Right lung (tissue), 10 donors: ENCODE measurements around the gene UBN2. TPM values are rescaled to one million over a fixed set of nuclear protein-coding genes. Genes with fewer than 3 reads are reported as not detected.
"Not testable (repeated sequence)": the region's sequence is repeated elsewhere in the genome, so short reads cannot be mapped to it uniquely, and the experiment has no call there.

Experiments
- DNase-seq, 2 donors: peaks; one replicate each; pipeline ENCODE4 v3.0.0-alpha.2; 2013
- long read RNA-seq, 8 donors: transcript quantifications; one replicate each; lab custom pipeline, GENCODE V29; 2026
- polyA plus RNA-seq, 5 donors: library from polyadenylated mRNA; unstranded; fragments of 120-200 nt; gene quantifications; one replicate each; pipeline versions ENCODE4 v1.2.1 to v1.2.3, GENCODE V29; 2013; ENCODE audit warnings: inconsistent platforms in 1 of 5, low replicate concordance in 1 of 5; ENCODE audit not compliant: insufficient read length in 5 of 5, insufficient read depth in 1 of 5

UBN2 gene
- polyA plus RNA-seq: 10 to 100 TPM; 13.5 to 27.0 (median 23.4) TPM
- long read RNA-seq, donor 1, full-length matches to known transcripts: 1 of 1 reads
- long read RNA-seq, donor 1, partial matches to known transcripts: 0 of 1 reads
- long read RNA-seq, donor 1, other reads (novel, unspliced or antisense): 0 of 1 reads
- long read RNA-seq, donor 2: 0 reads
- long read RNA-seq, donor 3, full-length matches to known transcripts: 1 of 1 reads
- long read RNA-seq, donor 3, partial matches to known transcripts: 0 of 1 reads
- long read RNA-seq, donor 3, other reads (novel, unspliced or antisense): 0 of 1 reads
- long read RNA-seq, donor 4, full-length matches to known transcripts: 3 of 3 reads
- long read RNA-seq, donor 4, partial matches to known transcripts: 0 of 3 reads
- long read RNA-seq, donor 4, other reads (novel, unspliced or antisense): 0 of 3 reads
- long read RNA-seq, donor 5, full-length matches to known transcripts: 2 of 2 reads
- long read RNA-seq, donor 5, partial matches to known transcripts: 0 of 2 reads
- long read RNA-seq, donor 5, other reads (novel, unspliced or antisense): 0 of 2 reads
- long read RNA-seq, donor 6, full-length matches to known transcripts: 3 of 3 reads
- long read RNA-seq, donor 6, partial matches to known transcripts: 0 of 3 reads
- long read RNA-seq, donor 6, other reads (novel, unspliced or antisense): 0 of 3 reads
- long read RNA-seq, donor 7, full-length matches to known transcripts: 1 of 1 reads
- long read RNA-seq, donor 7, partial matches to known transcripts: 0 of 1 reads
- long read RNA-seq, donor 7, other reads (novel, unspliced or antisense): 0 of 1 reads
- long read RNA-seq, donor 8: 0 reads

DNA sequence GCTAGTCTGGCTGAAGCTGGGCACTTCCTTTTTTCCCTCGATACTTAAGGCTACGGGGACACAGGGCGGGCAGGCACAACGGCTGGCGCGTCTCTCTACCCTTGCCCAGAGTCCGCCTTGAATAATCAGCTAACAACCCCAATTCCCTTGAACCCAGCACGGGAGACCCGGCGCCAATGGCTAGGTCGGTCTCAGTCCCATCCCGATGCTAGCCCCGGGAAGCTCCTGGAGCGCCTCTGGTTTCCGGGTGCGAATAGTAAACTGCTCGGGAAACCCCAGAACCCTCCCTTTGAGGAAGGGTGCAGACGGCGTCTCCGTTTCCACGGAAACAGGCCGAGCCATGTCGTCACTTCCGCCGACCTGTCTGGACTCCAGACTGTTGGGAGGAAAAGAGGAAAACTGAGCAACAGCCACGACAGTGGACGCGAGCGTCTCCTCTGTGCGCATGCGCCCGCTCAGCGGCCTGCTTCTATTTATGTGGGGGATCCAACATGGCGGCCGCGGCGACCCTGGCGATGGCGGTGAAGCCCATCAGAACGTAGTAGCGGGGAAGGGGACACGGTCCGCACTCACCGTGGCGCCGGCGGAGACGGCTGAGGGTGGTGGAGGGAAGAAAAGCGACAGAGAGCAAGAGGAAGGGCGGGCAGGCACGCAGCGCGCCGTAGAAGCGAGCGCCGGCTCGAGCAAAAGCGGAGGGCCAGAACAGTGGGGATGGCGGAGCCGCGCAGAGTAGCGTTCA, at the start of gene UBN2:
UBN2 (plus strand) TSS at position 464 of the 739 bp plus-strand sequence; CDS start at position 712, 248 bp downstream.
- peak; percentile 97 for DNase-seq

- no peak for DNase-seq
Observed at GRCh38 chr7:139181404-139181803, 49.6 kb upstream of the UBN2 start.

DNA sequence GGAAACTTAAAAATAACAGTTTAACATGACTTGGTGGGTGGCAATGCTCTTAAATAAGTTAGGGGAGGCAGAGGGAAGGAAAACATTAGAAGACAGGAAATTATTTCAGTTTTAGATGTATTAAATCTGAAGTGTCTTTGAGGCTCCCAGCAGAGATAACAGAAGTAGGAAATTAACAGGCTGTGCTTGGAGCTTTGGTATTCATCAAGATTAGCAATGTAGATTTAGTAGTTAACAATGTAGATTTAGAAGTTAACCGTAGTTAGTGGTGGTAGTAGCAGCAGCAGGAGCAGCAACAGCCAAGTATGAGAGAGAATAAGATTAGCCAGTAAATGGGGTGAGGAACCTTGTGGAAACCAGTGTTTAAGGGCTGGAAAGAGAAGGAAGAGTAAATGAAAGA, 48.7 kb upstream of the UBN2 start:
- DNase-seq: no peak

GRCh38 chr7:139183251-139183650, 47.8 kb upstream of the UBN2 start:
- DNase-seq: no peak

DNA sequence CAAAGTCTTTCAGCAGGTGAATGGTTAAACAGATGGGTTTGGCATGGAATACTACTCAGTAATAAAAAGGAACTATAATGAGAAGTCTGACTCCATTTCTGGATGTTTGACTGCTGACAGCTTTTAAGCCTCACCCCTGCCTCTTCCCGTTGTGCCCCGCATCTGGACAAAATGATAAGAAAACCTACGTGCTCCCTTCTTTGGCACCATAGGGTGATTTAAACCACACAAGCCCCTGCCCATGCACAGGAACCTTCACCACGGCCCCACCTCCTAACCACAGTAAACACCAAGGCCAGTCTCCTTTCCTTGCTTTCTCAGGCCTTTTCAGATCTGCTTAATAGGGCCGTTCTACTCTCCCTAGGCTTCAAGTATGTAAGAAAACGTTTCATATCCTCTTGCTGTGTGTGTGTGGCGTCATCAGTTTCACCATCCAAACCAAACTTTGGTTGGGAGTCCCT, 47.1 kb upstream of the UBN2 start:
- no peak for DNase-seq

DNA sequence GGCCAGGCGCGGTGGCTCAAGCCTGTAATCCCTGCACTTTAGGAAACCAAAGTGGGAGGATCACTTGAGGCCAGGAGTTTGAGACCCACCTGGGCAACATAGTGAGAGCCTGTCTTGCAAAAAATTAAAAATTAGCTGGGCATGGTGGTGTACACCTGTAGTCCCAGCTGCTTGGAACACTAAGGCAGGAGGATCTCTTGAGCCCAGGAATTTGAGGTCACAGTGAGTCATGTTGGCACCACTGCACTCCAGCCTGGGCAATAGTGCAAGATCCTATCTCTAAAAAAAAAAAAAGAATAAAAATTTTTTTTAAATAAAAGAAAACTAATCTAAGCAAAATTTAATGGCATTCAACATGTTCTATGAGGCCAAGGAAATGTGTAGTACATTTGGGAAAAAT, 44.9 kb upstream of the UBN2 start:
- DNase-seq: no peak

DNA sequence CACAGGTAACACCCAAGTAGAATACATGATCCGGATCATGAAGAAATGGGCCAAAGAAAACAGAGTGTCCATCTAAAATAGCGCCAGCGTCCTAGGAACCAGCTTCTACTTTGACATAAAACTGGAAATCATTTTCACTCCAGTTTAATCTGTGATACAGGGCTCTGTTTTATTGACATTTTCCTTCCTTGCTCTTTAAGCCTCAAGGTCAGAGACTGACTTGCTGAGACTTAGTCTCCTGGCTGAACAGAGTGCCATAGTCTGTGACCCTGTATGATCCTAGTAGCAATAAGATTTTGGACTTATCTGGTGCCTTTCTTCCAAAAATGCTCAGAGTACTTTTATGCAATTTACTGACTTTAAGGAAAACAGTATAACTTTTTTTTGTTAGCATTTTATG, 41.7 kb upstream of the UBN2 start:
- no peak for DNase-seq

- DNase-seq: no peak
Observed at GRCh38 chr7:139192014-139192706, 38.9 kb upstream of the UBN2 start.

DNA sequence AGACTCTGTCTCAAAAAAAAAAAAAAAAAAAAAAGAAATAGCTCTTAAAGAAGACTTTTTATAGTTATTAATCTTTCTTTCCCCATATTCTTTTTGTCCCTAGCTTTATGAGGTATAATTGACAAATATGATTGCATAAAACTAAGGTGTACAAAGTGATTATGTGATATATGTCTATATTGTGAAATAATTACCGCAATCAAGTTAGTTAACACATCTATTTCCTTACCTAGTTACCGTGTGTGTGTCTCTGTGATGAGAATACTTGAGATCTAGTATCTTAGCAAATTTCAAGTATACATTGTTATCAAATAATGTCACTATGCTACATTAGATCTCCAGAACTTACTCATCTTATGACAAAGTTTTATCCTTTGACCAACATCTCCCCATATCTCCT, 30.7 kb upstream of the UBN2 start:
- no peak for DNase-seq

GRCh38 chr7:139203992-139204391, 27.0 kb upstream of the UBN2 start:
- DNase-seq: no peak

- no peak for DNase-seq
Observed at GRCh38 chr7:139205843-139206242, 25.2 kb upstream of the UBN2 start.

DNA sequence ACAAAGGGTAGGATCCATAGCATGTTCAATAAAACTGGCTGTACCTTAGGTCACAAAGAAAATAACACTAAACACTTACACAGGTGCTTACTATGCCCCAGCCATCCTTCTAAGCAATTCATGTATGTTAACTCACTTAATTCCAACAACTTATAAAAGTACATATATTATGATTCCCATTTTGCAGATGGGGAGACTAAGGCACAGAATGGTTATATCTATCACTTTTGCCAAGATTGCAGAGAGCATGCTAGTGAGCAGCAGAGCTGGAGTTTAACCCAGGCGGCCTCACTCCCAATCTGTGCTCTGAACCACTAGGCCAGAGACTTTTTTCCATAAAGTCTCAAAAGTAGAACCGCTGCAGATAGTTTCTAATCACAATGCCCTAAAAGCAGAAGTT, 18.9 kb upstream of the UBN2 start:
- no peak for DNase-seq

GRCh38 chr7:139213489-139213888, 17.5 kb upstream of the UBN2 start:
- DNase-seq: not testable (repeated sequence)

DNA sequence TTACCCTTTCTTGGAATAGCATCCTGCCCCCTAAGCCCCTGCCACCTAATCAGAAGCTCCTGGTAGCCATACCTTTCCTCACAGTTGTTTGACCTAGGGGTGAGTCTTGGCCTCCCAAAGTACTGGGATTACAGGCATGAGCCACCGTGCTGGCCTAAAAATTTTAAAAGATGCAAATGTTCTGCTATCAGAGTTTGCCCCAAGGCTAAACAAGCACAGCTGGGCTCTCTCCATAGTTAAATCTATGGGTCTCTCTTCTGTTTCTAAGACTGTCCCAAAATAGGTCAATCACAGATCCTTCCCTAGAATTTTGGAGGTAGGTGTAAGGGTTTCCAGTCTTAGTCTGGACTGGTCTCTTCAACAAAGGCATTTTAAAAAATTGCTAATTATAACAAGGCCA, 12.9 kb upstream of the UBN2 start:
- DNase-seq: no peak

- no peak for DNase-seq
Observed at GRCh38 chr7:139224219-139224618, 6.8 kb upstream of the UBN2 start.

DNA sequence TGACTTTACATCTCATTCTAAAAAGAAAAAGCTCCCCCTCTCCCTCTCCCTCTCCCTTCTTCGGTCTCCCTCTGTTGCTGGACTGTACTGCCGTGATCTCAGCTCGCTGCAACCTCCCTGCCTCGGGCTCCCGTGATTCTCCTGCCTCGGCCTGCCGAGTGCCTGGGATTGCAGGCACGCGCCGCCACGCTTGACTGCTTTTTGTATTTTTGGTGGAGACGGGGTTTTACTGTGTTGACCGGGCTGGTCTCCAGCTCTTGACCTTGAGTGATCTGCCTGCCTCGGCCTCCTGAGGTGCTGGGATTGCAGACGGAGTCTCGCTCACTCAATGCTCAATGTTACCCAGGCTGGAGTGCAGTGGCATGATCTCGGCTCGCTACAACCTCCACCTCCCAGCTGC, 6.2 kb upstream of the UBN2 start:
- DNase-seq: not testable (repeated sequence)

- not testable (repeated sequence) for DNase-seq
Observed at GRCh38 chr7:139225286-139226157, 5.5 kb upstream of the UBN2 start.

DNA sequence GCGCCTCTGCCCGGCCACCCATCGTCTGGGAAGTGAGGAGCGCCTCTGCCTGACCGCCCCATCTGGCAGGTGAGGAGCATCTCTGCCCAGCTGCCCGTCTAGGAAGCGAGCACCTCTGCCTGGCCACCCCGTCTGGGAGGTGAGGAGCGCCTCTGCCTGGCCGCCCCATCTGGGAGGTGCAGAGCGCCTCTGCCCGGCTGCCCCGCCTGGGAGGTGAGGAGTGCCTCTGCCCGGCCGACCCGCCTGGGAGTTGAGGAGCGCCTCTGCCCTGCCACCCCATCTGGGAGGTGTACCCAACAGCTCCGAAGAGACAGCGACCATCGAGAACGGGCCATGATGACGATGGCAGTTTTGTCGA, 4.9 kb upstream of the UBN2 start:
- DNase-seq: not testable (repeated sequence)

DNA sequence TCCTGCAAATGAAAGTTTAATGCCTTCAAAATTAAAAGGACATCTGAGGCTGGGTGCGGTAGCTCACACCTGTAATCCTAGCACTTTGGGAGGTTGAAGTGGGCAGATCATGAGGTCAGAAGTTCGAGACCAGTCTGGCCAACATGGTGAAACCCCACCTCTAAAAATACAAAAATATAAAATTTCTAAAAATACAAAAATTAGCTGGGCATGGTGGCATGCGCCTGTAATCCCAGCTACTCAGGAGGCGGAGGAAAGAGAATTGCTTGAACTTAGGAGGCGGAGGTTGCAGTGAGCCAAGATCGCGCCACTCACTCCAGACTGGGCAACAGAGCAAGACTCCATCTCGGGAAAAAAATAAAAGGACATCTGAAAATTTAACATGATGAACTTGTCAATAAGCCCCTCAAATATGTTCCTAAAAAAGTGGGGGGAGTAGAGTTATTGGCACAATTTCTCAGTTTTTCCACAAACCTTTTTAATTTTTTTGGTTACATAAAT, 4.0 kb upstream of the UBN2 start:
- DNase-seq: not testable (repeated sequence)

DNA sequence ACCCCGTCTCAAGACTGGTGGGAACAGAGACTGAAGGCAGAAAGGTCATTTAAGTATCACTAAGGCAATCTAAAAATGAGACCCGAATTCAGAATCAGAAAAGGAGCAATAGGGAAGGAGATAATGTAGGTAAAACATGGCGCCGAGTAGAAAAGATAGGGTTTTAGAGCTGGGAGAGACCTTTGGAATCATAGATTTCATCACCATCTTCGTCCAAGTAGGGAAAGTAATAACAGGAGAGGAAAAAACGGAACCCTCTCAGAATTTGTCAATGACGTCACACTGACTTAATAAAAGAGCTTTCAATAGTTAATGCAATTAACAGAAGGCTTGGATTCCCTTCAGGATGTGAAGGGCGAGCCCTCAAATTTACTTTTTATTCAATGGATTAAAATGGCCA, 1.0 kb upstream of the UBN2 start:
- DNase-seq: no peak

- no peak for DNase-seq
Observed at GRCh38 chr7:139230484-139230773, 608 bp upstream of the UBN2 start.
